GM18511 (cell line): Measurements from ENCODE around the gene LYPD3.
"Not testable (repeated sequence)": the region's sequence is repeated elsewhere in the genome, so short reads cannot be mapped to it uniquely, and the experiment has no call there.

Source experiments
- ATAC-seq: cut with Tn5 transposase; IDR thresholded peaks from one replicate; pipeline ENCODE4 v1.9.1; 2021; ENCODE audit warnings: mild to moderate bottlenecking, moderate library complexity; ENCODE audit not compliant: unreplicated experiment

Gene LYPD3

GRCh38 chr19:43465468-43466120 lies at the start of gene LYPD3:
Gene LYPD3 (minus strand): TSS chr19:43465608. CDS start chr19:43465571, 37 bp downstream.
- ATAC-seq, result no peak

DNA sequence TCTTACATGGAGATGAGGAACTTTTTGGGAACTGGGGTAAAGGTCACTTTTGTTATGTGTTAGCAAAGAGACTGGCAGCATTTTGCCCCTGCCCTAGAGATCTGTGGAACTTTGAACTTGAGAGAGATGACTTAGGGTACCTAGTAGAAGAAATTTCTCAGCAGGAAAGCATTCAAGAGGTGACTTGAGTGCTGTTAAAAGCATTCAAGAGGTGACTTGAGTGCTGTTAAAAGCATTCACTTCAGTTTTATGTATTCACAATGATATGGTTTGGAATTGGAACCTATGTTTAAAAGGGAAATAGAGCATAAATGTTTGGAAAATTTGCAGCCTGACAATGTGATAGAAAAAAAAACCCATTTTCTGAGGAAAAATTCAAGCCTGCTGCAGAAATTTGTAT lies 47.0 kb upstream of the LYPD3 start:
- not testable (repeated sequence) for ATAC-seq

- ATAC-seq, result no peak
Observed at GRCh38 chr19:43511324-43511723, 45.9 kb upstream of the LYPD3 start.

GRCh38 chr19:43510713-43511112 lies 45.3 kb upstream of the LYPD3 start:
- ATAC-seq, result no peak

DNA sequence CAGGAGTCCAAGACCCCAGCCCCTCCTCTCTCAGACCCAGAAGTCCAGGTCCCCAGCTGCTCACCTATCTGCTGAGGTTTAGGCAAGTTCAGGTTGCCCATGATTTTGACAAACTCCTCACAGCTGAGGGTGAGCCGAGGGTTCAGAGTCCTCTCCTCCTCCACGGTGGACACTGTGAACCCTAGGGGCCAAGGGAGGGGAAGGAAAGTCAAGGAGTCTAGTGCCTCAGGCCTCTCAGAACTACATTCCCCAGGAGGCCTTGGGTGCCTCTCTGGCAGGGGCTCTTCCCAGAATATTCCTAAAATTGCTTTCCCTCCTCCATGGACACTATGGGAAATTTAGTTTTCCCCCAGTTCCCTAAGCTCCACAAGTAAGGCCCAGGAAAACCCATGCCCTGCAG lies 42.5 kb upstream of the LYPD3 start:
- ATAC-seq, result no peak

DNA sequence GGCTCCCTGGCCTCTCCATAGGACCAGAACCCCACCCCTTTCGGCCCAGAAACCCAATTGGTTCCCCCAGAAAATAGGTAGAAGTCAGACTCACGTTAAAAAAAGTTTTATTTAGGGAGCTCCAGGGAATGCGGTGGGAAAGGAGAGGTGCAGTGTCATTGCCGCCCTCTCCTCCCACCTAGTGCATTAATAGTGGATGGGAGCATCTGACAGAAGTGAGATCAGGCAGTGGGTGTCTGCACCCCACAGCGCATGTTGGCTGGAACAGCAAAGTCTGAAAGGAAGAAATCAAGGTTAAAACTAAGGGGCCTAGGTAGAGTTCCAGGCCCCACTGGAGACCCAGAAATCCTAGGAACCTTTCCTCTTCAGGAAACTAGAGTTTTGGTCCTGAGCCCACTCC lies 41.2 kb upstream of the LYPD3 start:
- ATAC-seq, result no peak

GRCh38 chr19:43505941-43506340 lies 40.5 kb upstream of the LYPD3 start:
- no peak for ATAC-seq

GRCh38 chr19:43505186-43505456 lies 39.7 kb upstream of the LYPD3 start:
- ATAC-seq, result no peak

- peak; percentile 34 for ATAC-seq
Observed at GRCh38 chr19:43504426-43505185, 39.2 kb upstream of the LYPD3 start, which contains the start of gene PHLDB3. Gene PHLDB3 (minus strand): TSS chr19:43504746. CDS start chr19:43504118, 628 bp downstream.

GRCh38 chr19:43503501-43504425 lies 38.4 kb upstream of the LYPD3 start:
- peak; percentile 89 for ATAC-seq

DNA sequence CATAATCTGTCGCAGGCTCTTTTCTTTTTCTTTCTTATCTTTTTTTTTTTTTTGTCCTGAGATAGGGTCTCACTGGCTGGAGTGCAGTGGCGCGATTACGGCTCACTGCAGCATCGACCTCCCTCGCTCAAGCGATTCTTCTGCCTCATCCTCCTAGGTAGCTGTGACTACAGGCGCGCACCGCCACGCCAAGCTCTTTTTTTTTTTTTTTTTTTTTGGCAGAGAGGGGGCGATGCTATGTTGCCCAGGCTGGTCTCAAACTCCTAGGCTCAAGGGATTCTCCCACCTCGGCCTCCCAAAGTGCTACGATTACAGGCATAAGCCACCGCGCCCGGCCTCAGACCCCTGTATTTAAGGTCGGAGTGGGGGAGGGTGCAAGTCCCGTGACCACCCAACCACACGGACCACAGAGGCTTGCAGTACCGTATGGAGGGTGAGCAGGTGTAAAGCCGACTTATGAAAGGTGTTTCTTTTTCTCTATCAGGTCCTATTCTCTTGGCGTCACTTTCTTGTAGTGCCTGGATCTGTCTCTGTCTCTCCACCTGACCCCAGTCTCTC lies 37.1 kb upstream of the LYPD3 start:
- no peak for ATAC-seq

GRCh38 chr19:43501661-43502418 lies 36.4 kb upstream of the LYPD3 start:
- ATAC-seq, result no peak

DNA sequence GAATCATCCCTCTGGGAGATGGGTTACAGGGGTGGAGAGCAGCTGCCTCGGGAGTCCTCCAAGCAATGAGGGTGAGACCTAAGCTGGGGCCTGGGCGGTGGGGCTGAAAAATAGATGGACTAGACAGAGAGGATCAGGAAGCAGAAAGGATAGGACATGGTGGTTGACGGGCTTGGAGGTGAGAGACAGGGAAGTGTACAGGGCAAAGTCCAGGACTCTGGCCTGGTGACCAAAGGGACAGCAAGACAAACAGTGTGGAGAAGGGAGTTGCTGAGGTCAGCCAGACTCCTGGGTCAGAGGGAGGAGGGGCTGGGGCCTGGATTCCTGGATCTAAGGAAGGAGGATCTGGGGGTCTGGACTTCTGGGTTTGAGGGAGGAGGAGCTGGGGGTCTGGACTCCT lies 33.6 kb upstream of the LYPD3 start:
- no peak for ATAC-seq

- ATAC-seq, result no peak
Observed at GRCh38 chr19:43498233-43498842, 32.9 kb upstream of the LYPD3 start.

DNA sequence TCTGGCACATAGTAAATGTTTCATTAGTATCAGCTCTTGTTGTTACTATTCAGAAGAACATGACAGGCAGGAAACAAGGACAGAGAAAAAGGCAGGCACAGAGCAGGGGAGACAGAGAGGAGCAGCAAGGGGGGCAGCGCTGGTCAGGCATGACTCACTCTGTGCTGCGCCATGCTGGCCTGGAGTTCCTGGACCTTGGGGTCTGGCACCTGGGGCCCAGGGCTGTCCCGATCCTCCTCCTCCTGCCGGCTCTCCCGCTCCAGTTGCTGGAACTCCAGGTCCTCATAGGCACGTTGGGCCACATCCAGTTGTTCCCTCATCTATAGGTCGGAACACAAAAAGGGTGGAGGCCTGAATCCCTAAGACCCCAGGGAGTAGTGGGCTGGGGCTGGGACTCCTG lies 31.6 kb upstream of the LYPD3 start:
- ATAC-seq, result no peak

DNA sequence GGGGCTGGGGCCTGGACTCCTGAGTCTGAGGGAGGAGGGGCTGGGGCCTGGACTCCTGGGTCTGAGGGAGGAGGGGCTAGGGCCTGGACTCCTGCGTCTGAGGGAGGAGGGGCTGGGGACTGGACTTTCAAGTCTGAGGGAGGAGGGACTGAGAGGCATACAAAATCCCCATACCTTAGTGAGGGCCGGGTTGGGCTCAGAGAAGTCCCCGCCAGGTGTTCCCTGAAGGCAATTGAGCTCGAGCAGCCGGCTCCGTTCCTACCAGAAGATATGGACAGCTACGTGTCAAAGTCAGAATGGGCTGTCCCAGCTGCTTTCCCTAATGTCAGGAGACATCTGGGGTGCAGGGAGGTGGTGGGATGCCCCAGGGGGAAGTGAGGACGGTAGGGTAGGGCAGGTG lies 29.7 kb upstream of the LYPD3 start:
- no peak for ATAC-seq

GRCh38 chr19:43490759-43491158 lies 25.4 kb upstream of the LYPD3 start:
- no peak for ATAC-seq

- ATAC-seq, result no peak
Observed at GRCh38 chr19:43489979-43490599, 24.7 kb upstream of the LYPD3 start.

DNA sequence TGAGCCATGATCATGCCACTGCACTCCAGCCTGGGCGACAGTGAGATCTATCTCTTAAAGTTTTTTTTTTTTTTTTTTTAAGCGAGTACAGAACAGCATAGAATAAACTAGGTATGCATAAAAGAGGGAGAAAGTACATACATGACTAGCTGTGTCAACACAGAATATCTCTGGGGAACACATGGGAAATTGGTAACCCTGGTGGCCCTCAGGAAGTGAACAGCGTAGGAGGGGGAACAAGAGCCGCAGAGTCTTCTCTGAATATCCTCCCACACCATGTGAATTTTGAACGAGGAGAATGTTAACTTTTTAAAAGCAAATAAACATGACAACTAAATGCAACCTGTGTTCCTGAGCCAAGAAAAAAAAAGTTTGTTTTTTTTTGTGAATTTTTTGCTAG lies 23.9 kb upstream of the LYPD3 start:
- no peak for ATAC-seq

GRCh38 chr19:43488179-43488578 lies 22.8 kb upstream of the LYPD3 start:
- ATAC-seq, result no peak
